Measurements from ENCODE around the gene FASTK.

The FASTK gene

DNA sequence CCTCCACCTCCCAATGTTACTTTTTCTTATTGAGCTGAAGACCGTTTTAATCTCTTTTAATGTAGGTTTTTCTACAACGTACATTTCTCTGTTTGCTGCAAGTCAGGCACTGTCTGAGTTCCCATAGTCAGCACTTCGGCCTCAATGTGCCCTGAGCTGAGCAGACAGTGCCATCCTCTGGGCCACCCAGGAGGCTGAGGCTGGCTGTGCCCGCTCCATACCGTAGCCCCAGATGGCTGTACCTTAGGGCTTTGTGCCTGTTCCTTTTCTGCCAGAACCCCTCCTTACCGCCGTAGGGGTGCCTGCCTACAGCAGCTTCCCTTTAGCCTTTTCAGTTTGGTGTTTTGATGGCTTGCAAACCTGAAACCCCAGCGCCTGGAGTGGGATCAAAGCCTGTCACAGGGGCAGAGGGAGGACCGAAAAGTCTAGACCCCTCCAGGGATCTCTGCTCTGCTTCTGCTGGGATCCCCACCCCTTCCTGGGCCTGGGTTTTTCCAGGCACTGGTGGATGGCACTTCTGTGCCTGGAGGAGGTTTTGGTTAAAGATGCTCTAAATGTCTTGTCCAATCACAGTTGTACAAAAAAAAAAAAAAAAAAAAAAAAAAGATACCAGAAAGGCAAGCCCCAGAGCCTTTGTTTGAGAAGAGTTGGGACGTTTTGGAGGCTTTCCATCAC, 14.7 kb upstream of the FASTK start:
- DNase-seq: no peak

GRCh38 chr7:151094675-151095074, 14.1 kb upstream of the FASTK start:
- no peak for DNase-seq

DNA sequence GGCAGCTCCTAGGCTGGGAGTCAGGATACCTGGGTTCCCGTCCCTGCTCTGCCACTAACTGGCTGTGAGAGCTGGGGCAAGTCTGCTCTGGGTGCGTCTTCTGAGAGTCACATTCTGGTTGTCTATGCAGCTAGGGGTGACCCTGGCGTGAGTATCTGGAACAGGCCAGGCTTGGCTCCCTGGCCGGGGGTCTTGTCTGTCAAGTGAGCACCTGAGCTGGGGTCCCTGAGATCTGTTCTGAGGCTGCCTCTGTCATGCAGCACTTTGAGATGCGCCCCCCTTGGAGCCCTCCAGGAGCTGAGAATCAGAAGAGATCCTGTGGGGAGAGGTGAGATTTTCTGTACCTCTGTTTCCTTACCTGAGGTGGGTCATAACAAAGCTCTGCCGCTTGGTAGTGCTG, 13.1 kb upstream of the FASTK start:
- DNase-seq: no peak

GRCh38 chr7:151091988-151092387, 11.4 kb upstream of the FASTK start:
- no peak for DNase-seq

- DNase-seq: peak; percentile 50
These were observed 10.8 kb upstream of the FASTK start for GRCh38 chr7:151091431-151091830.

- DNase-seq: no peak
These were observed 10.4 kb upstream of the FASTK start for GRCh38 chr7:151091003-151091402.

- DNase-seq: no peak
These were observed 9.5 kb upstream of the FASTK start for GRCh38 chr7:151089893-151090730.

DNA sequence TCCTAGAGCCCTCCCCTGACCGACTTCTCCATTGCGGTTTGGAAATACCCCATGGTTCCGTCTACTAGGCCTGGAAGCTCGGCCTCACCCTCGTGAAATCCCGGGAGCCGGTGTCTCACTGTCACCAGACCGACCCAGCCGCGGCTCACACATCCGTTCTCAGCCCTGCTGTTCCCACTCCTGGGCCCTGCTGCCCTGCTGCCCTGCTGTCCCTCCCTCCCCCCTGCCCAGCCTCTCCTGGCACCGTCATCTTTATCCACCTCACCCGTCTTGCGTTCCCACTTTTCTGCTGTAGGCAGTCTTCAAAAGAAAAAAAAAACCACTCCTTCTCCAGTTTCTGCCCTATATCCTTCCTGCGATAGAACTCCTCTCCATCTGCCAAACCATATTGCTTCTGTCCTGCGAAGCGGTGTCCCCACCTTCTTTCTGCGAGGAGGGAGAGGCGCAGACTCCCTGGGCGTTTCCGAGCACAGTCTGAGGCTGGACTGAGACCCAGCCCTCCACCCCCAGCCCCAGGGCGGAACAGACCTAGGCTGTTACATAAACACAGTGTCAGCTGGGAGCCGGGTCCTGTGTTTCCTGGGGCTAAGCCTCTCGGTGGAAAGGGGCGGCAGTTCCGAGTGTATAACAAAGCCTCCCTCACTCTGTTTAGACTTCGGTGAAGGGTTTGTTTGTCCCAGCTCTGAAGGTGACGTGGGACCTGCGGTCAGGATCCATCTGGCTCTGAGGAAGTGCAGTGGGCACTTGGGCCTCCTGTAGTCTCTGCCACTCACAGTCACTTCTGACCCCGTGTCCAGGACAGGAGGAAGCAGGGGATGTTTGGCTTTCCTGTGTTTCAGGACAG, 8.5 kb upstream of the FASTK start:
- peak; percentile 30 for DNase-seq

DNA sequence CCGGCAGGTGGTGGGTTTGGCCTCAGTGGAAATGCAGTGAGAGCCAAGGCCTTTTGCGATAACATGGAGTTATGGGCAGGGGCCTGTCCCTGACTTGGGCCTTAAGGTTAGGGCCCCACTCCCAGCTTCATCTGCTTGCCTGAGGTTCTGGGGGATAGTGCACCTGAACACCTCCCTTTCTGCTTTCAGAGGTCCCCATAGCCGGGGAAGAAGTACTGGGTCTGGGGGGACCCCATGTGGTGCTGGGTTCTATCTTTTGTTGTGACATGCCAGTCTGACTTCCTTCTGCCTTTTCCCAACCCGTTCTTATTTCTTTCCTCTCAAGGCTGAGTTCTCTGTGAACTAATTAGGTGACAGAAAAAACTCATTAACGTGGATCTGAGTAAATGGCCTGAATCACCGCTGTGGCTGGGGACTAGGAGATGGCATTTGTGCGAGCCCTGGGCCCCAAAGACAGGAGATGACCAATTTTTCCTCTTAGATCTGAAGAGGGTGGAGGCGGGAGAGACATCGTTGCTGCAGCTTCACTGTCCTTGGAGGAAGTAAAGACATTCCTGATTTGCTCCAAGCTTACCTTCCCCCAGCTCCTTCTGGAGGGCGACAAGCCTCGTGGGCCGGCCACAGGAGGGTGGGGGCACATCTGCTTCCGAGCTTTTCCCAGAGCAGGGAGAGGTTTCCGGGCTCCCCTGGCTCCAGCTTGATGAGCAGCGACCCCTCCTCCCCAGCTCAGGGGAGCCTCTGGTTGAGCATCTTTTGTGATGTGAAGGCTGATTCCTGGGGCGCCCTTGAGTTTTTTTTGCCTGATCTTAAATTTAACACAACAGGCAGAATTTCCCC, 7.6 kb upstream of the FASTK start:
- no peak for DNase-seq

DNA sequence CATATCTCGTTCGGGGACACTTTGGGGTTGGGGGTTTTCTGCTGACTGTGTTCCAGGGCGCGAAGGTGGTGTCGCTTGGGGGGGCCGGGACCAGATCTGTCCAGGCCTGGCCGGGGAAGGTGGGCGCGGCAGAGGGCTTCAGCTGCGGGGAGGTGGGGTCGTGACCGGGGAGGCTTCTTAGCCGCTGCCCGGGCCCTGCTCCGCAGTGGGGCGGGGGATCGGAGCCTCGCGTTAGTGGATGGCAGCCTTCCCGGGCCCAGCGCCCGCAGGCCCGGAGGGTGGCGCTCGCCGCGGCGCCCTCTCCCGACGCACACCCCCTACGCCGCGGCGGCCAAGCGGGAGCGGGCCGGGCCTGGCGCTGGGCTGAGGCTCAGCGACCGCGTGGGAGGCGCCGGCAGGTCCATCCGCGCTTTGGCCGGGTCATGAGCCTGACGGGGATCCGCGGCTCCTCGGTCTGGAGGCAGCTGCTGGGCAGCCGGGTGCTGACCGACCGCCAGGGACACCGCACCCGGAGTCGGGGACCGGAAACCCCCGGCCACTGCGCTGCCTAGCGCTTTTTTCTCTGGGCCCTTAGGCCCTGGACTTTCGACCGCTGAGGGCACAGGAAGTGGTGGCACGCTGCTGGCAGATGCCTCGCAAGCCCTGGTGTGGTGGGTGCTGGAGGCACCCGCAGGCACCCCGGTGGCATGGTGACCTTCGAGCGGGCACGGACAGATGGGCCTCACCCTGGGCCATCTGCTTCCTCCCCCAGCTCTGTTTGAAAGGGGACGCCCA, 6.8 kb upstream of the FASTK start:
- DNase-seq: peak; percentile 55

DNA sequence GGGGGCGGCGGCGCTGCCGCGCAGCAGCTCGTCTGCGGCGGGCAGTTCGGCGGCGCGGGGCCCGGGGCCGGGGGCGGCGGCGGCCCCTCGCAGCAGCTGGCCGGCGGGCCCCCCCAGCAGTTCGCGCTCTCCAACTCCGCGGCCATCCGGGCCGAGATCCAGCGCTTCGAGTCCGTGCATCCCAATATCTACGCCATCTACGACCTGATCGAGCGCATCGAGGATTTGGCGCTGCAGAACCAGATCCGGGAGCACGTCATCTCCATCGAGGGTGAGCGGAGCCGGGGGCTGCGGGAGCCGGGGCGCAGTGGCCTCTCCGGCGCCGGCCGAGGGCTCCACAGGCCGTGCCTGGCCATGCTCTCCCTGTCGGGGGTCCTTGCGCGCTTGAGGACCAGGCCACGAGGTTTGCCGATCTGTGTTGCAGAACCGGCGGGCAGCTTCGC, 6.2 kb upstream of the FASTK start:
- peak; percentile 56 for DNase-seq

GRCh38 chr7:151085691-151086620, 5.3 kb upstream of the FASTK start, which contains the start of gene AGAP3:
TSS of gene AGAP3 (plus strand) at chr7:151086475. CDS start at chr7:151086742, 267 bp downstream.
- peak; percentile 74 for DNase-seq

DNA sequence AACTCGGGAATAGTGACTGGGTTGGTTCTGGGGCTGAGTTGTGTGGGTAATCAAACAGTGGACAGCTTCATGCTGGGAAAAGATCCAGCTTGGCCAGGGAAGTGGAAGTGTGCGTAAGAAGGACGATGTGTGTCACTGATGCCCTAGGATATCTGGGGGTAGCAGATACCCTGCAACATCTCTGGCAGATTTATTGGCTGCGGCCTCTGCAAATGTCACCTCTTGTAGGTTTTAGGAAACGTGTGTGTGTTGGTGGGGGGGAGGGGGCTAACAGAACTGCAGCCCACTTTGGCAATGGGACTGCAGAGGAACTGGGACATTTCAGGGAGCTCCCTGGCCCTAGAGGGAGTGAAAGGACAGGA, 4.7 kb upstream of the FASTK start:
- DNase-seq: no peak

GRCh38 chr7:151083824-151084160, 3.2 kb upstream of the FASTK start:
- DNase-seq: no peak

- DNase-seq: peak; percentile 92
These were observed 2.6 kb upstream of the FASTK start, which contains the start of gene TMUB1 for GRCh38 chr7:151083071-151083823. TSS of gene TMUB1 (minus strand) at chr7:151083493. CDS start at chr7:151082563, 930 bp downstream.

DNA sequence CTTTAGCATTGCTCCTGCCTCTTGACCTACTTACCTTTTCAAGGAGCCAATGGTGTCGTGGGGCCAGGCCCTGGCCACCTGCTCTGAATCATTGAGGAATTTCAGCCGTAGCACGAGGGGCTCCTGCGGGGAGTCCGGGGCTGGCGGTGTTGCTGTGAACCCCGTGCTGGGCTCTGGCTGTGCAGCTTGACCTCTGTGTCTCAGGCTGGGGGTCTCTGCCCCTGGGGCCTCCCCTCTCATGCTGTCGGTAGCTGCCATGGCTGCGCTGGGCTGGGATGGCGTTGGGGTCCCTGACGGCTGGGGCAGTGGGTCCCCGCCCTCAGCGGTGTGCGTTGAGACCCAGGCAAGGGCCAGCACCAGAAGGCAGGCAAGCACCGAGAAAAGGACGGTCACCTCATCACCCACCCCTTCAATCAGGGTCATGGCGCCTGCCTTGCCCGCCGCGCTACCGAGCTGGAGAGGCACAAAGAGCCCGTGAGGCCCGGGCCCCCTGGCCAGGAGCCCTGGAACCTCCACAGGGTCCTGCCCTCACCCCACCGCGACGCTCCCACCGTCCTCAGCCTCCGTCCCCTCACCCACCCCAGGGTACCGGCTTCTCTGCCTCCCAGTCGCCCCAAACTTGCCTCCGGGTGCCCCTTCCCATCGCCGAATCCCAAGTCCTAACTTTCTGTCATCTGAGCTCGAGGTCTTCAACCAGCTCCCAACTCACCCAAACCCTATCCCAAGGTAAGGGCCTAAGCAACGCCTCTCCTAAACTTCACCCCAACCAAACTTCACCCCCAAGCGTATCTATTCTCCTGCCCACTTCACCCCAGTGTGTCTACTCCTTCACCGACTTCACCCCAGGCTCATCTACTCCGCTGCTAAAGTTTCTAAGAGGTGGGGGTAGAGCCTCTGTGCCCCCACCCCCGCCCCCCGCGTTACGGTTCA, 1.8 kb upstream of the FASTK start:
- DNase-seq: no peak

DNA sequence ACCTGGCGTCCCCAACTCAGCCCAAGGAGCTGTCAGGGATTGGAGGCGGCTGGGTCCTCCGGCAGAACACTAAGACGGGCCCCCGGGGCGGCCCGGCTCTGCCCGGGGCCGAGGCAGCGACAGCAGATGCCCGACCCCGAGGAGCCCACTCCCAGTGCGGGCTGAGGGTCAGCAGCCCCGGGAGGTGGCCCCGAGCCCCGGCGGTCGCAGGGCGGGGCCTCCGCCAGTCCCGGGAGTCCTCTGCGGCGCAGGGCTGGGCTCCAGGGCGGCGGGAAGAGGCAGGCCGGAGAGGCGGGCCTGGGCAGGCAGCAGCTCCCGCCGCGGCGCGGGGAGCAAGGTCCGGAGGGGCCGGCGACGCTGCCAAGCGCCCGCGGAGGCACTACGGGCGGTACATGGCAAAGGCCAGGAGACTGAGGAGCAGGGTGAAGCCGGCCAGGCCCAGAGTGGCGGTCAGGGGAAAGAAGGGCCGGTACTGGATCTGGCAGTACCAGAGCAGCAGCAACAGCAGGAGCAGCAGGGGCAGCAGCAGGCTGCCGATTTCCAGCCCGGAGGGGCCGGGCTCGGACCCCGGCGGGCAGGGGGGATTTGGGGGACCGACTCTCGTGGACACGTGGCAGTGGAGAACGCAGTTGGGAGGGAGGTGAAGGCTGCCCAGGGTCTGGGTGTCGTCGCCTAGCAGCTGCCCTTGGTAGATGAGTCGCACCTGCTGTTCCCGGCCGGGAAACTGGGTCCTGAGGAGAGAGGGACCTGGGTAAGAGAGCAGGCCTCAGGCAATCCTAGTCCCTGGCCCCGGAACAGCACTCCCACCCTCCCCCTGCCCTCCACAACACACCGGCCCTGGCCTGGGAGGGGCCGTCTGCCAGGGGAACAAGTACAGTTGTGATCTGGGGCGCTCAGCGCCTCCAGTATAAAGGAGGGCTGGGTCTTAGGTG, 827 bp upstream of the FASTK start:
- no peak for DNase-seq
